ENCODE data around the gene PRPSAP1.

The PRPSAP1 gene

GRCh38 chr17:76383546-76384221, 30.0 kb upstream of the PRPSAP1 start:
- peak; percentile 72 for DNase-seq

- peak; percentile 80 for DNase-seq
Measured at GRCh38 chr17:76382803-76383545, 29.3 kb upstream of the PRPSAP1 start.

- DNase-seq: peak; percentile 58
Measured at GRCh38 chr17:76382351-76382802, 28.7 kb upstream of the PRPSAP1 start.

- no peak for DNase-seq
Measured at GRCh38 chr17:76381633-76382350, 28.1 kb upstream of the PRPSAP1 start.

GRCh38 chr17:76379646-76380376, 26.1 kb upstream of the PRPSAP1 start:
- DNase-seq: no peak

- no peak for DNase-seq
Measured at GRCh38 chr17:76379275-76379641, 25.5 kb upstream of the PRPSAP1 start.

- no peak for DNase-seq
Measured at GRCh38 chr17:76378548-76379274, 25.0 kb upstream of the PRPSAP1 start.

GRCh38 chr17:76376318-76377133, 22.8 kb upstream of the PRPSAP1 start:
- no peak for DNase-seq

GRCh38 chr17:76371656-76372628, 18.2 kb upstream of the PRPSAP1 start:
- no peak for DNase-seq

- DNase-seq: no peak
Measured at GRCh38 chr17:76370261-76370993, 16.7 kb upstream of the PRPSAP1 start.

GRCh38 chr17:76369804-76370203, 16.1 kb upstream of the PRPSAP1 start:
- no peak for DNase-seq

GRCh38 chr17:76369379-76369778, 15.7 kb upstream of the PRPSAP1 start:
- no peak for DNase-seq

- no peak for DNase-seq
Measured at GRCh38 chr17:76368545-76368944, 14.8 kb upstream of the PRPSAP1 start.

GRCh38 chr17:76367642-76368041, 13.9 kb upstream of the PRPSAP1 start:
- no peak for DNase-seq

GRCh38 chr17:76366247-76366646, 12.5 kb upstream of the PRPSAP1 start:
- no peak for DNase-seq

GRCh38 chr17:76365256-76365903, 11.7 kb upstream of the PRPSAP1 start:
- DNase-seq: no peak

GRCh38 chr17:76363107-76363842, 9.6 kb upstream of the PRPSAP1 start:
- DNase-seq: no peak

GRCh38 chr17:76360461-76360860, 6.7 kb upstream of the PRPSAP1 start:
- DNase-seq: no peak
